ENCODE results near the gene SCLY.
"Not testable (repeated sequence)": the region's sequence is repeated elsewhere in the genome, so short reads cannot be mapped to it uniquely, and the experiment has no call there.

Gene SCLY, protein sequence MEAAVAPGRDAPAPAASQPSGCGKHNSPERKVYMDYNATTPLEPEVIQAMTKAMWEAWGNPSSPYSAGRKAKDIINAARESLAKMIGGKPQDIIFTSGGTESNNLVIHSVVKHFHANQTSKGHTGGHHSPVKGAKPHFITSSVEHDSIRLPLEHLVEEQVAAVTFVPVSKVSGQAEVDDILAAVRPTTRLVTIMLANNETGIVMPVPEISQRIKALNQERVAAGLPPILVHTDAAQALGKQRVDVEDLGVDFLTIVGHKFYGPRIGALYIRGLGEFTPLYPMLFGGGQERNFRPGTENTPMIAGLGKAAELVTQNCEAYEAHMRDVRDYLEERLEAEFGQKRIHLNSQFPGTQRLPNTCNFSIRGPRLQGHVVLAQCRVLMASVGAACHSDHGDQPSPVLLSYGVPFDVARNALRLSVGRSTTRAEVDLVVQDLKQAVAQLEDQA

DNA sequence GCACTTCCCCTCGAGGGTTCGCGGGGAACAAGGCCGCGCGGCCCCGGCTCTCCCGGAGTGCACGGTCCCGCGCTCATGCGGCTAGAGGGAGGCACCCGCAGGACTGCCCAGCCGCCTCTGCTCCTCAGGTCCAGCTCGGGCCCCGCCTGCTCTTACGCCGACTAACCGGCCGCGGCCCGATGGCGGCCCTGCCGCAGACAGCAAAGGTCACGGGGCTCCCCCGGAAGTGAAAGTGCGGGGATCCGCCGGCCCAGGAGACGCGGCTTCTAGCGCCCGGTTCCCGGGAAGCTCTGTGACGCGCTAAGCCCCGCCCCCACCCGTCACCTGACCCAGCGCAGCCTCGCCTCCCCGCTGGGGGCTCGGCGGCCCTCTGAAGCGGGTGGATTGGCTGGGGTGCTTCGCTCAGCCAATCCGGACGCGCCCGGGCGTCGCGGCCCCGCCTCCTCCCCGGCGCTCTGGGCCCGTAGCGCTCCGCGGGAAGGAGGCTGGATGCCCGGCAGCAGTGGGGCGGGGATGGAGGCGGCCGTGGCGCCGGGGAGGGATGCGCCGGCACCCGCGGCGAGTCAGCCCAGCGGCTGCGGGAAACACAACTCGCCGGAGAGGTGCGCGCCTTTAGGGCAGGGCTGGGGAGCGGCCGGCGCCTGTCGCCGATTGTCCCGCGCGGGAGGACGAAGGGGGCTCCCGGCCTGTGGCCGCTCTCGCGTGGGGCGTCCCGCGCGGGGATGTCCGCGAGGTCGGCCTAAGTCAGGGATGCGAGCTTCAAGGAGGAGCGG is at the start of gene SCLY:
TSS of gene SCLY (plus strand) at position 460 of the 773 bp plus-strand sequence. CDS start at position 514, 54 bp downstream.
- DNase-seq (ENCODE audit: low spot score): peak; percentile 100

DNA sequence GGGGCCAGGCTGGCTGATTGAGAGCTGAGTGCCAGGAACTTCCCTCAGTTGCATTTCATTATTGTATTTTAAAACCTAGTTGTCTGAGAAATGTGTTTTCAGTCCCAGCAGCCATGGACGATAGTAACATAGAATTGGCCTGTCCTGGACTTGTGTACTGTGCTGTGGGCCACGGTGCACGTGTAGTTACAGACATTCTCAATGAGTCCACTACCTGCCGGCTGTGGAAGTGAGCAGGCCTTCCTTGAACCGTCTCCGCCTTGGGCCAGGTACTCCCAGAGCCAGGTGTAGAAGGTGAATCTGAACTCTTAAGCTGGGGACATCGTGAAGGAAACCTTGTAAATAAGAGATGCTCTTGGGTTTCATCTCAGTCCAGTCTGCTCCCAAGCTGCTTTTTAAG is 47.0 kb upstream of the SCLY start:
- no peak for DNase-seq (ENCODE audit: low spot score)

DNA sequence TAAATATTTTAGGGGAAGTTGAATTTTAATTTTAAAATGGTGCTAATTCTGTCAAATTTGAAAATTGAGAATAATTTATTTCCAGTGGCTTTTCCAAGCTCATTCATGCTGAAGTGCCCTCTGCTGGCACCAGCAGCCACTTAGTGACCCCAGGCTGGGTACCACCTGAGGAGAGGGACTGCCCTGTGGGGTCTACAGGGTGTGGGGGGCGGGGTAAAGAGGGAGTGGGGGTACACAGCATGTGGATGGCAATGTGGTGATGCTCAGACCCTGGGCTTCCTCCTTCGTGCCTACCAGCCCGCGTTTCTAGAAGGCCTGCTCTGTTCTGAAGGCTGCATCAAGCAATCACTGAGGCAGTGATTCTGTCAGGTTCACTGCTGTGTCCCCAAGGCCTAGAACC is 45.1 kb upstream of the SCLY start:
- DNase-seq (ENCODE audit: low spot score): no peak

DNA sequence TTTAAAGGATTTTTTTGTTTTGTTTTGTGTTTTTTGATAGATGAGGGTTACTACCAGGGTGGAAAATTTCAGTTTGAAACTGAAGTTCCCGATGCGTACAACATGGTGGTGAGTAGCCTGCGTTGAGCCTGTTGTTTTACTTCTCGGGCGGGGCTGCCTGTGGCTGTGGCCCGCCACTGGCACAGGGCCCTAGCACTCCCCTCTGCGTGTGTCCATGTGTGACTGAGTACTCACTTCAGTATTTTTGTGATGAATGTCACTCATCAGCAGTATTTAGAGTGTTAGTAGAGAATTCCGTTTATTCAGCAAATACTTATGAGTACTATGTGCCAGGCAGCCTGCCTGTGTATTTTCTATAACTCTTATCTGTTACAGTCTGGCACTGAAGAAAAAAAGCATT is 44.3 kb upstream of the SCLY start:
- DNase-seq (ENCODE audit: low spot score): no peak

DNA sequence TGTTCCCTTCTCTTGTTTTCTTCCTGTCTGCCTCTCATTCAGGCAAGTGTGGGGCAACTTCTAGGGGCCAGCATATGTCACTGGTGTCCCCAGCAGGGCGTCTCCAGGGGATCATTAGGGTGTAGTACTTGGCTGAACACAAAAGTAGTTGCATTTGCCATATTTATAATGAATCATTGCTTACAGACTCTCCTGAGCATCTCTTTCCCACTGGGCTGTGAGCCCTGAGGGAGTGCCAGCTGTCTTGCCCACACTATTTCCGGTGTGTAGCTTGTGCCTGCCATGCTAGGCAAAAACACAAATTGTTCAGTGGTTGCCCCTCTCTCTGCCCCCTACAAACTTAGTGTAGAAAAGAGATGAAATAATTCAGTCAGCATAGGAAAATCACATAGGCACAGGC is 40.8 kb upstream of the SCLY start:
- DNase-seq (ENCODE audit: low spot score): no peak

DNA sequence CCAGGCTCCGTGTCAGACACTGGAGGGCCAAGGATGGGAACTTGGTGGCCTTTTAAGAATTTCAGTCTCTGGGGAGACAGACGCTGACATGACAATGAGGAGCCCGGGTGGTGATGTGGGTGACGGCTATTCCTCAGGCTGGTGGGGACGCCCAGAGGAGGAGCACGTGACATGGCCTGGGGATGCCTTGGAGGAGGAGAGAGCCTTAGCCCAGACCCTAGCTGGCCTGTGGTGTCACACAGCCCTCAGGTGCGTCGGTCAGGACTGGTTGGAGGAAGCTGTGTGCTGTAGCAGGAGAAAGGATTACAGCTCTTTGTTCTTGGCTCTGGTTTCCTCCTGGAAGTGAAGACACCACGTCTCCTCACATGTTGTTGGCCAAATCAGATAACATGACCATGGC is 40.0 kb upstream of the SCLY start:
- no peak for DNase-seq (ENCODE audit: low spot score)

DNA sequence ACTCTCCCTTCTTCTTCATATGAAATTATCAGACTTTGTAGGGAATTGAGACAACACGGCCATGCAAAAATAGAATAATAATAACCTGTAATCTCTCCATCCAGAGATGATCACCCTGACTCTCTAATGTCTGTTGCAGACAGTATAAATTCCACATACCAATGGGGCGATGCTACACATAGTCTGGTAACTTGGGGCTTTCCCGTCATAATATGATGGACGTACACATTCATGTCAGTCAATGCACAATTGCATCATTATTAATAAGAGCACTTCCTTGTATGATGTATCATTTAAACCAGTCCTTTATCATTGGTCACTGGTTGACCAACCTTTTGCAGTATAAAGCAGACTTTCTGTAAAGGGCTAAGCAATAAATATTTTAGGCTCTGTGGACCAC is 39.5 kb upstream of the SCLY start:
- DNase-seq (ENCODE audit: low spot score): no peak

DNA sequence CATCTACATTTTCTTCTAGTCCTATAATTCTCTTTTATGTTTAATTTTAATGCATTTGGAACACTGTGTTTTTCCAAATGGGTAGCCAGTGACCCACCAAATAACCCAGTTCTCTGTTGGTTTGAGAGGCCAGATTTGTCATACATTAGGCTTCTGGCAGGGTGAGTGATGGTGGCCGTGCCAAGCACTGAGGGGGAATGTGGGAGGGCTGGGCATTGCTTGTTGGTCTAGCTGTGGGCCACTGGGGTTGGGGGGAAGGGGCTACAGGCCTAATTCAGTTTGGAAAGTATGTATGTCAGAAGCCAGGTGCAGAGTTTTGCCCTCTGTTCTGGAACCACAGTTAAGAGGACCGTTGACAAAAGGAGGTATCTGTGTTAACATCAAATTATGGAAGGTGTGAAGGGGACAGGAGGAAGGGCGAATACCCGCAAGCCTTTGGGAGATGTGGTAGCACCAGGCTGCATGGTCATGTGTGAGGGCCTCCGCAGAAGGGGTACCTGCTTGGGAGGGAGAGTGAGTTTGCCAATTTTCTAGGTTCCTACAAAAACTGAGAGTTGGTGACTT is 38.1 kb upstream of the SCLY start:
- no peak for DNase-seq (ENCODE audit: low spot score)

DNA sequence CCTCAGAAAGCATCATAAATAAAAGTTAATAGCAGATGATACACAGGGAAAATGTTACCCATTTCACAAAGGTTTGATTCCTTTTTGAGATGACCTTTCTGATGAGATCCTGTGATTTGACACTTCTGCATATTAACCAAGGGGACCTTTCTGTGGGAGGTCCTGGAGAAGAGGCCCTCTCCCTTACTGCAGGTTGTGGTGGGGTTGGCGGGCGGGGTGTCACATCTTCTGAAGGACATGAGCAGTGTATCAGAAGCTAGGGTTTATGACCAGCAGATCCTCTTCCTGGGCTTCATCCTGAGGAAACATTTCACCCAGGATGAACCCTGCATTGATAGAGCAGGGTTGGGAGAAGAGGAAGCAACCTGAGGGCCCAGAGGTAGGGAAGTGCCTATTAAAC is 37.2 kb upstream of the SCLY start:
- no peak for DNase-seq (ENCODE audit: low spot score)

DNA sequence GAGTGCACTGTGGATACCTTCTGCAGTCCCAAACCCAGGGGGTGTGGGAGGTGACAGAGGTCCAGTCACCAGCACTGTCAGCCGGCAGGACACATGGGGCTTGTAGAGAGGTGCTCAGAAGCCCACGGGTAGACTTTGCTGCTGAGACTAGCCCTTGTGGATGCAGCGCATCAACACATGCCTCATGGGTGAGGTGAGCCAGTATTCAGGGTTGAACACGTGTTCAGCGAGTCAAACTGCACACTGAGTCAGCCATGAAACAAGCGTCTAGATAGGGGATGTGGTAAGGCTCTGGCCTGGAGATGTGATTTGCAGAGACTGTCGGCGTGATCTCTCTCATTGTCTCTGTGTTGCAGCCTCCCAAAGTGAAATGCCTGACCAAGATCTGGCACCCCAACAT is 35.8 kb upstream of the SCLY start:
- no peak for DNase-seq (ENCODE audit: low spot score)

DNA sequence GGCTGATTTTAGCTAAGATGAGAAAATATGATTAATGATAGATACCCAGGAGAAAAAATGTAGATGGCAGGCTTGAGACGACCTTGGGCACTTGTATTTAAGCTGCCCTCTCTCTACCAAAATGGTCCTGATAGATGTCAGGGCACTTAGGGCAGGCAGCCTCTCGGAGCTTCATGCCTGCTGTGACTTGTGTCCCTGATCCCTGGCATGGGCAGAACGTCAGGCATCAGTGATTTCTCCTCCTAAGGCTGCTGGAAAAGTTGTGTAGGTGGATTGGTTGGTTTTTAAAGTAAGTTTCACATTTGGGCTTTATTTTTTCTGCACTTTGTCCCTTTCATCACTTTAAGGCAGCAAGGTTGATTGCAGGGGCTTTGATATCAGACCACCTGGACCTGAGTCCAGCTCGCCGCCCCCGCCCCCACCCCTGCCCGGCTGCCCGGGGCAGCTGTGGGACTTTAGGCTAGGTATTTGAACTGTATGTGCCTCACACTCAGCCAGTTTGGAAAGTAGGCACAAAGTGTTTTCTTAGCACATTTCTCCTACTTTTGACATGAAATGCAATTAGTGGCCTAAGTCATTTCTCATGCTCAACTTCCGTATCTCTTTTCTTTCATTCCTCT is 35.0 kb upstream of the SCLY start:
- DNase-seq (ENCODE audit: low spot score): no peak

DNA sequence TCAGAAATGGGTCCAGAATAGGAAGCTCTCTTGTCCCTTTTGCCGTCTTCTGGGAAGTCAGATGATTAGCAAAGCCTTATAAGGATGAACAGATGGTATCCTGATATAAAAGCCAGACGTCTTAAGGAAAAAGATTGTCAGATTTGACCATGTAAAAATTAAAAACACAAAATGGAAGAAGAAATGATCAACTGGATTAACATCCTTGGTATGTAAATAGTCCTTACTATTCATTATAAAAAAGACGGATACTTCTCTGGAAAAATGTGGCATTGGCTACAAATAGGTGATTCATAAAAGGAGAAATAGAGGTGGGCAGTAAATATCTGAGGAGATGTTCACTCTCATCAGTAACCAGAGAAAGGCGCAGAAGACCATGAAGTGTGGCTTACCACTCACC is 33.7 kb upstream of the SCLY start:
- DNase-seq (ENCODE audit: low spot score): no peak

DNA sequence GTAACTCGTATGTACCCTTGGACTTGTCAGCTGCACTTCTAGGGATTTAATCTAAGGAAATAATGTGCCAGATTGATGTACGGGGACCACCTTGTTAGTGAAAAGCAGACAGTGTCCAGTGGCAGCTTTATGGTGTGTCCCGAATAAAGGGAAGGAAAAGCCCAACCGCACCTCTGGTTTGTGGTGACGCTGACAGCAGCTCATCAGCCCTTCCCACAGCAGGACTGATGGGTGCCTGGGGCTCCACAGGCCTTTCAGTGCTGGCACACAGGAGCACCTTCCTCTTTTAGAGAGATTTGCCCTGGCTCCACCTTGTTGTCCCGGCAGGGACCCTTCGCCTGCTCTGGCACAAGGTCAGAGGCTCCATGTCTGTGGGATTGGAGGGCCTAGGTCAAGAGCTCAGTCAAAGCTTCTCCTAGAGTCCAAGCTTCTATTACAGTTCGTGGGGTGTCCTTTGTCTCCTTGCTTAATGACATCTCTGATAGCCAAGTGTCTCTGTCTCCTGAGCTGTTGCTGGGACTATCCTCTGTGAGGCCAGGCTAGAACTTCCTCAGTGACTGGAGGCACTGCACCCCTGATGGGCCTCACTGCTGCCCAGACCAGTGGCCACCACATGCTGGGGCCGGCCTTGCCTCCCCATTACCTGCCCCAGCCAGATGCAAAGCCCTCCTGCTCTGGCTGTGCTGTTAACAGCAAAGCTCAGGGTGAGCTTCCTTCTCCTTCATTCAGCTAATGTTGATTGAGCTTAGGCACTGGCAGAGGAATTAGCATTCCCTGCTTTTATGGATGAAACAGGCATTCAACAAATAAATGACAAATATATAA is 33.0 kb upstream of the SCLY start:
- no peak for DNase-seq (ENCODE audit: low spot score)

DNA sequence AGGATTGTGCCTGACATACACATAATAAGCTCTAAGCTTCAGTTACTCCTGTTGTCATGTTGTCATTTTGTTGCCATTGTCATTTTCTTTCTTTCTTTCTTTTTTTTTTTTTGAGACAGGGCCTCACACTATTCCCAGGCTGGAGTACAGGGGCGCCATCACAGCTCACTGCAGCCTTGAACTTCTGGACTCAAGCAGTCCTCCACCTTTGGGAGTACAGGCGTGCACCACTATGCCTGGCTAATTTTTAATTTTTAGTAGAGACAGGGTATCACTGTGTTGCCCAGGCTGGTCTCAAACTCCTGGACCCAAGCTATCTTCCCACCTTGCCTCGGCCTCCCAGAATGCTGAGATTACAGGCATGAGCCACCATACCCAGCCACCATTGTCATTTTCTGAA is 30.9 kb upstream of the SCLY start:
- no peak for DNase-seq (ENCODE audit: low spot score)

DNA sequence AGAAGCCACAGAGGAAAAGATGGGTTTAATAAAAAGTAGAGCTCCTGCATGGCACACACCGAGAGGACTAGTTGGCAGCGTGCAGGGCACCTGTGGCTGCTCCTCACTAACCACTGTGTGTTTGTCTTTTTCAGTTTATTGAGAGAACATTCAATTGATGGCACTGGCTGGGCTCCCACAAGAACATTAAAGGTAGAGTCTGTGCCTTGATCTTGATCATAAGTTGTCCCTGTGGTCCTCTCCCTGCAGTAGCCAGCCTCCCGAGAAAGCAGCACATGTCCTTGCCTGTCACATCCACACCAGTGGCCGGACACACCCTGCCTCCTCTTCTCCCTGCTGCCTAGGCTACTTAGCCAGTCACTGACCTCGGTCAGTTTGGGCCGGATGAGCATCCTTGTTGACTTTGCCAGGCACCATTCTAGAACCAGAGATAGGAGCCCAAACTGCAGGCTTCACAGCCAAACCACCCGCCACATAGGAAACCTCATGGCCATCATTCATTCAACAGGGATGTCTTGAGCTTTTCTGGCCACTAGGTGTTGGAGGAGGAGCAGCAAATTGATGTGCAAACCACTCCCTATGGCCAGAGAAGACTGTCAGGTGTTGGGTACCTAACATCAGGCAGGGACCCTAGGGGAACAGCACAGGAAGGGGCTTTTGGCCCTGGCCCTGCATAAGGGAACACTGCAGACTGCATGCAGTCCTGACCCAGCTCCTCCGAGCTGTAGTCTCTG is 30.2 kb upstream of the SCLY start:
- no peak for DNase-seq (ENCODE audit: low spot score)

DNA sequence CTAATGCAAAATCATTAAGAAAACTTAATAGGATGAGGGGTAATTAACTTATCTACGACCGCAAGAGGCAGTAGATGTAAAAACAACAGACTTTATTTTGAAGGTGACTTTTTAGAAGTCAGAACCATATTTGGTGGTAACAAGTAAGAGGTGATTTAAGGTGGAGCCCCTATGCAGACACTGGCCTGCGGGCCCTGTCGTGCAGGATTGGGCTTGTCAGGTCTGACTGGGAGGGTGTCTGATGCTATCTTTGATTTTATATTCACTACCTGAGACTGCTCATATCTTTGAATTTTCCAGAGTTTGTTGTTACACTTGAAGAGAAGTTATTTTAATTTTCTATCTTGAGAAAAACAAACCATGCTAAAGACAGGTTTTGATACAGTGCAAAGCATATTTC is 29.1 kb upstream of the SCLY start:
- DNase-seq (ENCODE audit: low spot score): no peak

DNA sequence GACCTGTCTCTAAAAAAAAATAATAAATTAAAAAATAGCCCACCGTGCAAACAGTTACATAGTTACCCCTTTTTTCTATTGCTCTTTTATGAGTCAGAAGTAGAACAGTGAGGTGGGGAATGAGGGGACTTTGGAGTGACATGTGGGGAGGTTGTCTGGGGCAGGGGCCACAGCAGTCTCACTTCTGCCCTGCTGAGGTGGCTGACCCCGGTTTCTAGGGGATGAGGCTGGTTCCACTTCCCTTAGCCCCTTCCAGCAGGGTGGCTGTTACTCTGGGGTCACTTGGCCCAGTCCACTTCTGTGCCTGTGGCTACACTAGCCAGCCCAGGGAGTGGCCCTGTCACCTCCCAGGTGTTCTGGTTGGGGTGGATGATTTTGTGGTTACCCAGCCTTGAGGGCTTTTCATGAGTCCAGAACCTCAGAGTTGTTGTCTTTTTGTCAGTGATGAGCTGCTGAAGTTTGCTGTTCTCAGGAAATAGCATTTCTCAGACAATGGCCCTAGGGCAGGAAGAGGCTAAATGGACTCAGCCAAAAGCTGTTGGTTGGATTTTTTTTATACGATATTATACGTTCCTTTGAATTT is 28.0 kb upstream of the SCLY start:
- no peak for DNase-seq (ENCODE audit: low spot score)

DNA sequence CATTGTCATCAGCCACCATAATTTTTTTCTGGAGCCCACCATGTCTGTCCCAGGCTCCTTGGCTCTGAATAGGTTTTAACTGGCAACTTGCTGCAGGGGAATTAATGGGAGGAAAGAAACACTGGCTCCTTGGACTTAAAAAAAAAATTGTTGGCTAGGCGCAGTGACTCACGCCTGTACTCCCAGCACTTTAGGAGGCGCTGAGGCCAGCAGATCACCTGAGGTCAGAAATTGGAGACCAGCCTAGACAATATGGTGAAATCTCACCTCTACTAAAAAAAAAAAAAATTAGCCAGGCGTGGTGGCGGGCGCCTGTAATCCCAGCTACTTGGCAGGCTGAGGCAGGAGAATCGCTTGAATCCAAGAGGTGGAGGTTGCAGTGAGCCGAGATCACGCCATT is 26.8 kb upstream of the SCLY start:
- not testable (repeated sequence) for DNase-seq (ENCODE audit: low spot score)

DNA sequence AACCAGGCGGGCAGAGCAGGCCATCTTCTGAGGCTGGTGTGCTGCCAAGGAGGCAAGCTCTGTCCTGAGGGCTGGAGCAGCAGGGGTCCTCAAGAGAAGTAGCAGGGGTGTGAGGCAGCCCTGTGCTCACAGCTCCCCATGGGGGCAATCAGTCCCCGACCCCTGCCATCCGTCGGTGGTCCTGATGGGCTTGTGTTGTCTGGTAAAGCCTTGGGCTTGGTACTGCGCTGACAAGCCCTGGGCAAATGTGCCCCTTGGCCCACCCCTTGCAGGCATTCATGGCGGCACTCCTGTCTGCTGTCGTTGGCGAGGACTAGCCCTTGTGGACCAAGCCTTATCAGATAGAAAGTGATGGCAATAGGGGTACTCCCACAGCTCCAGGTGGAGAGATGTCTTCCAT is 22.6 kb upstream of the SCLY start:
- DNase-seq (ENCODE audit: low spot score): no peak

DNA sequence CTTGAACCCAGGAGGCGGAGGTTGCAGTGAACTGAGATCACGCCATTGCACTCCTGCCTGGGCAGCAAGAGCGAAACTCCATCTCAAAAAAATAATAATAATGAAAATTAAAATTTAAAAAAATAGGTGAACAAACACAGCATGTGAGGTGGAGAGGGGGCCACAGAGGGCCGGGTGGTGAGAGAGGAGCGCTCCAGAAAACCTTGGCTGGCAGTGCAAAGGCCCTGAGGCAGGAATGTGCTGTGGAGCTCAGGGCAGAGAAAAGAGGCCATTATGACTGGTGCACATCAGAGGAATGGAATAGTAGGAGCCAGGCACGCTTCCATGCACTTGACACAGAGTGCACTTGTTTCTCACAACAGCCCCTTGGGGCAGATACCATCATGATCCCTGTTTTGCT is 21.6 kb upstream of the SCLY start:
- DNase-seq (ENCODE audit: low spot score): no peak

DNA sequence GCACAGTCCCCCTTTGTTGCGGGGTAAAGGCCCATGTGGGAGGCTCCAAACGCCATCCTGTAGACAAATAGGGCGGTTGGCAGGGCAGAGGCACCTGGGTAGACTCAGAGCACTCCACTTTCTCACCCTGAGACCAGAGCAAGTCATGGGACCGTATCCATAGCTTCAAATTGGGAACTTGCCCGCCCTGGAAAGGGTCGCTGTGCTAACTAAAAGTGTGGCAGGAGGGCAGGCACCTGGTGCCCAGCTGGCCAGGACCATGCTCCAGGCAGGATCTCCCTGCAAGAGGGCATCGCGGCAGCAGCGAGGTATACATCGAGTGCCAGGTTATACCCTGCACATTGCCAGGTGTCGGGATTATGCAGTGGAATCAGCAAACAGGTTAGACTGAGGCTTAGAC is 20.8 kb upstream of the SCLY start:
- no peak for DNase-seq (ENCODE audit: low spot score)
